HG02852 (cell line): ENCODE measurements around the gene GUF1.
"Not testable (repeated sequence)": the region's sequence is repeated elsewhere in the genome, so short reads cannot be mapped to it uniquely, and the experiment has no call there.

Source experiments
- ATAC-seq: cut with Tn5 transposase; IDR thresholded peaks from one replicate; pipeline ENCODE4 v1.9.1; 2021; ENCODE audit warnings: mild to moderate bottlenecking, moderate library complexity; ENCODE audit not compliant: unreplicated experiment

GUF1 gene

GRCh38 chr4:44700427-44700826, 22.2 kb downstream of the GUF1 start:
- ATAC-seq, result no peak

GRCh38 chr4:44701037-44701436, 22.8 kb downstream of the GUF1 start:
- no peak for ATAC-seq

GRCh38 chr4:44704673-44705072, 26.5 kb downstream of the GUF1 start:
- ATAC-seq, result no peak

GRCh38 chr4:44713125-44713524, 34.9 kb downstream of the GUF1 start:
- no peak for ATAC-seq

GRCh38 chr4:44716597-44716996, 38.4 kb downstream of the GUF1 start:
- no peak for ATAC-seq

GRCh38 chr4:44720371-44720770, 42.2 kb downstream of the GUF1 start:
- ATAC-seq, result no peak

GRCh38 chr4:44722001-44722400, 43.8 kb downstream of the GUF1 start:
- no peak for ATAC-seq

- no peak for ATAC-seq
Observed at GRCh38 chr4:44725166-44725565, 46.9 kb downstream of the GUF1 start.

- ATAC-seq, result no peak
Observed at GRCh38 chr4:44725726-44726037, 47.5 kb downstream of the GUF1 start.

- peak; percentile 93 for ATAC-seq
Observed at GRCh38 chr4:44726038-44726871, 48.0 kb downstream of the GUF1 start, which contains the start of gene GNPDA2. TSS of gene GNPDA2 (minus strand) at chr4:44726556. CDS start at chr4:44722207, 4,349 bp downstream.

GRCh38 chr4:44727471-44727870, 49.3 kb downstream of the GUF1 start:
- no peak for ATAC-seq

- not testable (repeated sequence) for ATAC-seq
Observed at GRCh38 chr4:44728694-44729093, 50.5 kb downstream of the GUF1 start.

- no peak for ATAC-seq
Observed at GRCh38 chr4:44736900-44737299, 58.7 kb downstream of the GUF1 start.

- ATAC-seq, result peak; percentile 79
Observed at GRCh38 chr4:44738615-44739014, 60.4 kb downstream of the GUF1 start.

- no peak for ATAC-seq
Observed at GRCh38 chr4:44740201-44740600, 62.0 kb downstream of the GUF1 start.
